NCI-H345 (cell line): Measurements from ENCODE around the gene PLOD3.
"Not testable (repeated sequence)": the region's sequence is repeated elsewhere in the genome, so short reads cannot be mapped to it uniquely, and the experiment has no call there.

Source experiments
- DNase-seq: peaks from one replicate; lab custom pipeline; 2025; lab: John Stamatoyannopoulos, UW

Gene PLOD3, protein sequence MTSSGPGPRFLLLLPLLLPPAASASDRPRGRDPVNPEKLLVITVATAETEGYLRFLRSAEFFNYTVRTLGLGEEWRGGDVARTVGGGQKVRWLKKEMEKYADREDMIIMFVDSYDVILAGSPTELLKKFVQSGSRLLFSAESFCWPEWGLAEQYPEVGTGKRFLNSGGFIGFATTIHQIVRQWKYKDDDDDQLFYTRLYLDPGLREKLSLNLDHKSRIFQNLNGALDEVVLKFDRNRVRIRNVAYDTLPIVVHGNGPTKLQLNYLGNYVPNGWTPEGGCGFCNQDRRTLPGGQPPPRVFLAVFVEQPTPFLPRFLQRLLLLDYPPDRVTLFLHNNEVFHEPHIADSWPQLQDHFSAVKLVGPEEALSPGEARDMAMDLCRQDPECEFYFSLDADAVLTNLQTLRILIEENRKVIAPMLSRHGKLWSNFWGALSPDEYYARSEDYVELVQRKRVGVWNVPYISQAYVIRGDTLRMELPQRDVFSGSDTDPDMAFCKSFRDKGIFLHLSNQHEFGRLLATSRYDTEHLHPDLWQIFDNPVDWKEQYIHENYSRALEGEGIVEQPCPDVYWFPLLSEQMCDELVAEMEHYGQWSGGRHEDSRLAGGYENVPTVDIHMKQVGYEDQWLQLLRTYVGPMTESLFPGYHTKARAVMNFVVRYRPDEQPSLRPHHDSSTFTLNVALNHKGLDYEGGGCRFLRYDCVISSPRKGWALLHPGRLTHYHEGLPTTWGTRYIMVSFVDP

DNA sequence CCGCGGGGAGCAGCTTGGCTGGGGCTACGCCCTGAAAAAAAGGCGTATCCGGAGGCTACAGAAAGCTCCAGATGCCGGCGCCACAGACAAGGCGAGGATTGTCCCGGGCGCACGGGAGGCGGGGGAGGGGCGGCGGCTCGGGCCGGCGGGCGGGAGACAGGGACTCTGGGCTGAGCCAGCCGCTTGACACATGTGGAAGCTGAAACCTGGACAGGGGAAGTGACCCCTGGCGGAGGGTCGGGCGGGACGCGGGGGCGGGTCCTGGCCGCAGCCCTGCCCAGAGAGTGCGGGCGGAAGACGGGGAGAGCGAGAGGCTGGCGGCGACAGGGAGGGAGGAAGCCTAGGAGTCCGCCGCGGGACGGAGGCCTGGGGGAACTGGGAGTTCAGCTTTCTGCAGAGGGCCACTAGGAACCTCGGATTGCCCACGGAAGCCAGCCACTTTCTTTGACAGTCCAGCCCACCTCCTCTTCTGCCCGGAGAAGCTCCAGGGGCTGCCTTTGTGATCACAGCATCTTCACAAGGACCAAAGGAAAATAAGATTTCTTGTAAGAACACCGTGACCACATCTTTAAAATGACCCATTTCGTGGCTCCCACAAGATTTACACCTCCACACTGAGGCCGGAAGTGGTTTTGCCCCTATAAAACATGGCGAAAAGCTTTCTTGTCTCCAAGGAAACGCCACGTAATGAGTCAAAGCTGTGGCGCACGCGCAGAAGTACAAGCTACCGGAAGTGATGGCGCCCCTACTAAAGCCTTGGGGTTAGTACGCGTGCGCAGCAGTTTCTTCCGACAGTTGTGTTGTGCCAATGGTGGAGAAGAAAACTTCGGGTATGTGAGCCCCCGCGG lies at the start of gene PLOD3, which contains the start of gene ZNHIT1:
Gene PLOD3, minus strand, starts transcription at position 194 of the 848 bp plus-strand sequence. CDS start 307 bp downstream, outside the sequence.
Gene ZNHIT1, plus strand, starts transcription at position 778 of the 848 bp plus-strand sequence. Its CDS starts 31 bp downstream, at position 809.
- peak; percentile 98 for DNase-seq

- no peak for DNase-seq
Observed at GRCh38 chr7:101265622-101266516, 48.5 kb upstream of the PLOD3 start.

GRCh38 chr7:101264102-101264706 lies 46.8 kb upstream of the PLOD3 start:
- DNase-seq, result not testable (repeated sequence)

- DNase-seq, result no peak
Observed at GRCh38 chr7:101258243-101258731, 40.9 kb upstream of the PLOD3 start.

DNA sequence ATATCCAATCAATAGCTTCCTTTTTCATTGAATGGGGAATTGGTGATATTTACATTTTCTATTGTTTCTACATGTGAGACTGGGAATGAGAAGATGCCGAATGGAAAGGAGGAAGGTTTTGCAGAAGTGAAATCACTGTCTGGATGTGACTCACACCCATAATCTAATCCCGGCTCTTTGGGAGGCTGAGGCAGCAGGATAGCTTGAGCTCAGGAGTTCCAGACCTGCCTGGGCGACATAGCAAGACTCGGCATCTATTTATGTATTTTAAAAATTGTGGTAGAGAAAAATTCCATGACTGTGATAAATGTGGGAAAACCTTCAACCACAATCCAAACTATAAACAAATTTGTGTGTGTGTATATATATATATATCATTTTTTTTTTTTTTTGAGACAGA lies 38.4 kb upstream of the PLOD3 start:
- no peak for DNase-seq

GRCh38 chr7:101253199-101253598 lies 35.8 kb upstream of the PLOD3 start:
- DNase-seq, result not testable (repeated sequence)

DNA sequence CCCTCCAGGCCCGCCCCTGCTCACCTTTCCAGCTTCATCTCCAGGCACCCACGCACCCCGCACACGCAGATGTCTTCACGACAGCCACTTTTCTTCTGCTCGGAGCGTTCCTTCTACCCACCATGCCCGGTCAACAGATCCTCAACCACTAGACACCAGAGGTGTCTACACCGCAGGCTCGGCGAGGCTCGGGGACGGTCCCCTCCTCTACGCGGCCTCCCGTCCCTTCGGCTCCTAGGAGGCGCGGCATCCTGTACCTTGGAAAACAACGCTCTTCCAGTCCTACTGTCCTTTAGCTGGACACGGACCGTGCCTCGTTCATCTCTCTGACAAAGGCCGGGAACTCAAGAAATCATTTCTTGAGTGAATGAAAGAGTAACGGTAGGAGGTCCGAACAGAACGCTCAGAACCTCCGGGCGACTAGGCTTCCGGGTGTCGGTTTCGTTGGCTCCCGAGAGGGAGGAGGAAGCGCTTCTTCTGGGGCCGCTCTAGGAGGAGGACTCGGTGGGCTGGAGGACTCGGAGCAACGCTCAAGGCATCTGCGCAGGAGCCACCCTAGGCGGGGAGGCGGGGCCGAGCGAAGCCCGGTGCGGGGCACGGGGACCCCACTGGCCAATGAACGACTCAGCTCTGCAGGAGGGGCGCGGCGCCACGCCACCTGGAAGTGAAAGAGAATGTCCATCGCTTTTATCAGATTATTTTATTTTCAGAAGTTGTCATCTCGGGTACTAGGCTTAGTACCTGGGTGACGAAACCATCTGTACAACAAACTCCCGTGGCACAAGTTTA lies 34.7 kb upstream of the PLOD3 start:
- DNase-seq, result peak; percentile 98

DNA sequence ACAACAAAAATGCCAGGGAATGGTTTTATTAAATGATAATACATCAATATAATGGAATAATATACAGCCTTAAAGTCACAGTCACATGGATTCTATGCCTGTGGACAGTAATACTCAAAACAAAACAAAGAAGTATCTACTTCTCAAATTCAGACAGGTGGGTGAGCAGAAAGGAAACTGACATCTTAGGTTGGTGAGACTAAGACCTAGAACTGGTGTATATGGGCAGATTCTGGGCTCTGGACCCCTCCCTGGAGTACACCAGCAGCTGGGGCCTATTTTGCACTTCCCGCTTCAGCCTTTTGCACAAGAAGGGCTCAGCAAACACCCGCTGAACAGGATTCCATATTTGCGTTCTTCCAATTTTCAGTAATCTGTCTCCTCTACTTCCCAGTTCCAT lies 32.9 kb upstream of the PLOD3 start:
- DNase-seq, result no peak

DNA sequence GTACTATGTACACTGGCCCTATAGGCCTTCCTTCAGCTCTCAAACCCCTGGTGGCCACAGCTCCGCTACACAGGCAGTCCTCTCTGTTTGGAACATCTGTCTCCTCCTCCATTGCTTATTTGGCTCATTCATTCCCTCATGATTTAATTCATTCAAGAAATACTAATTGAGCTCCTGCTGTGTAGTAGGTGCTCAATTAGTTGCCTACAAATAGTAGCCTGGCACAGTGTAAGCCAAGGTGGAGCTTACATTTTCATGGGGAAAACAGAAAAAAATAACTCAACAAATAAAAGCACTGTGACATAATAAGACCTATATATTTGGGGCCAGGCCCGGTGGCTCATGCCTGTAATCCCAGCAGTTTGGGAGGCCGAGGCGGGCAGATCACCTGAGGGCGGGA lies 30.9 kb upstream of the PLOD3 start:
- no peak for DNase-seq

GRCh38 chr7:101245147-101245668 lies 27.8 kb upstream of the PLOD3 start:
- DNase-seq, result no peak

- DNase-seq, result peak; percentile 94
Observed at GRCh38 chr7:101244375-101245146, 27.2 kb upstream of the PLOD3 start, which contains the start of gene FIS1. TSS of gene FIS1 (minus strand) at chr7:101245081. CDS start at chr7:101245004, 77 bp downstream.

GRCh38 chr7:101243646-101244374 lies 26.4 kb upstream of the PLOD3 start:
- no peak for DNase-seq

GRCh38 chr7:101241443-101242349 lies 24.3 kb upstream of the PLOD3 start:
- DNase-seq, result no peak

GRCh38 chr7:101241015-101241363 lies 23.6 kb upstream of the PLOD3 start:
- DNase-seq, result no peak

GRCh38 chr7:101240226-101241014 lies 23.0 kb upstream of the PLOD3 start:
- DNase-seq, result no peak

- no peak for DNase-seq
Observed at GRCh38 chr7:101239951-101240220, 22.5 kb upstream of the PLOD3 start.
